RWPE2 (cell line): ENCODE results near the gene TRPC3.
A peak's percentile ranks its signal among the peaks of the same experiment; 100 is the strongest.

Experiments
- ATAC-seq: fragments of 200-7000 bp; cut with Tn5 transposase; 3 replicates; pipeline ENCODE4 v1.9.1; 2021; ENCODE audit warnings: low read depth
- DNase-seq: peaks from one replicate; pipeline ENCODE4 v3.0.0-alpha.2; 2020; ENCODE audit warnings: low spot score
- H3K27ac ChIP-seq: fragments of 450-650 bp; 2 replicates; pipeline ENCODE4 v1.5.1; 2017; ENCODE audit warnings: mild to moderate bottlenecking; ENCODE audit not compliant: poor library complexity, severe bottlenecking
- H3K27me3 ChIP-seq: fragments of 250-450 bp; sonication (Bioruptor Pico); 2 replicates; pipeline ENCODE4 v1.5.1; 2021; ENCODE audit warnings: mild to moderate bottlenecking, moderate library complexity; ENCODE audit not compliant: insufficient read depth, poor library complexity, severe bottlenecking
- H3K36me3 ChIP-seq: fragments of 250-450 bp; sonication (Bioruptor Pico); 2 replicates; pipeline ENCODE4 v1.5.1; 2020; ENCODE audit warnings: low read depth, mild to moderate bottlenecking, moderate library complexity
- H3K4me1 ChIP-seq: fragments of 250-450 bp; sonication (Bioruptor Pico); 2 replicates; pipeline ENCODE4 v1.5.1; 2021; ENCODE audit warnings: mild to moderate bottlenecking, moderate library complexity; ENCODE audit not compliant: insufficient read depth, poor library complexity, severe bottlenecking
- H3K4me3 ChIP-seq: fragments of 250-450 bp; sonication (Bioruptor Pico); 2 replicates; pipeline ENCODE4 v1.5.1; 2021; ENCODE audit warnings: mild to moderate bottlenecking, moderate library complexity; ENCODE audit not compliant: severe bottlenecking
- H3K9me3 ChIP-seq: fragments of 250-450 bp; sonication (Bioruptor Pico); 2 replicates; pipeline ENCODE4 v1.5.1; 2021; ENCODE audit warnings: mild to moderate bottlenecking, moderate library complexity; ENCODE audit not compliant: severe bottlenecking
- CTCF ChIP-seq: fragments of 450-650 bp; IDR thresholded peaks from one replicate; pipeline ENCODE4 v1.5.1; 2017; ENCODE audit warnings: mild to moderate bottlenecking, moderate library complexity; ENCODE audit not compliant: poor library complexity, severe bottlenecking

TRPC3 gene

DNA sequence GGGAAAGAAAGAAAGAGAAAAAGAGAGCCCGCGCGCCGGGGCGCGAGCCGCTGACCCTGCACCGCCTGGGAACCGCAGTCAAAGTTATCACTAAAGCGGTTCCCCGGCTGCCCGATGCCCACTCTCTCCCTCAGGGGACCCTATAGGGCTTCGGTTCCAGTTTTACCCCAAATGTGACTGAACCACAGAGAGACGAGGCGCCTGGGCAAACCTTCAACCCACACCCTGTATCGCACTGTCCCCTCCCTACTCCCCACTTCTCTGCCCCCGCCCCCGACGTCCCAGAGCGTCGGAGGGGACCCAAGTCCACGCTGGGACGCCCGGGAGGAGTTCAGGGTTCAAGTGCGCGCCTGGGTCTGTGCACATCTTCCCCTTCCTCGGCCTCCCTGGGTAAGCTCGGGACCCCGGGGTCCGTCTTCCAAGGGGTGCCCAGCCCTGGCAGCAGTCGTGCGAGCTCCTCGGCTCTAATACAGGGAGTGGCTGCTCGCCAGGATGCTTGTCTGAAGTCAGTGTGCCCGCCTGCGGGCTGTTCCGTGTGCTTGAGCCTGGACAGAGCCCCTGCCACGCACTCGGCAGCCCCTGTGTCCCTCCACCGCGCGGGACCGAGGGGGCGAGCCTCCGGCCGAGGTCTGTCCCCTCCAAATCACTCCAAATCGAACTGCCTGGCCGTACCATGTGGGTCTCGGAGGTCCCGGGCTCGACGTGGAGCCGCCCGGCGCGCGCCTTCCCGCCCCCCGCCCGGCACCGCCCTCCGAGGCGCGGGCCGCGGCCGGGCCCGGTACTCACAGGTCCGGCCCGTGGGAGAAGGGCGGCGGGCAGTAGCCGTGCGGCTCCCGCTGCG lies 960 bp downstream of the TRPC3 start:
- Histone ChIP-seq H3K27ac (no peak overlapping the region), H3K27me3 (peaks cover 63% of the 10 kb centered on the region), H3K36me3 (no peaks in the 10 kb centered on the region), H3K4me3 (peak overlapping the region; percentile 30), H3K4me1 (no peaks in the 10 kb centered on the region), H3K9me3 (no peaks in the 10 kb centered on the region)
- DNase-seq = peak; percentile 61
- ATAC-seq = peak; percentile 38
- TF ChIP-seq CTCF = no peak

- no peaks in the 10 kb centered on the region for H3K36me3 ChIP-seq
- TF ChIP-seq CTCF = peak; percentile 67
- peak overlapping the region; percentile 30 for H3K4me3 ChIP-seq
- no peak for DNase-seq
- no peaks in the 10 kb centered on the region for H3K9me3 ChIP-seq
- H3K4me1 ChIP-seq = no peaks in the 10 kb centered on the region
- H3K27me3 ChIP-seq = peaks cover 64% of the 10 kb centered on the region
- ATAC-seq = peak; percentile 67
- no peak overlapping the region for H3K27ac ChIP-seq
Measured at GRCh38 chr4:121950212-121950679, 1.6 kb downstream of the TRPC3 start.

DNA sequence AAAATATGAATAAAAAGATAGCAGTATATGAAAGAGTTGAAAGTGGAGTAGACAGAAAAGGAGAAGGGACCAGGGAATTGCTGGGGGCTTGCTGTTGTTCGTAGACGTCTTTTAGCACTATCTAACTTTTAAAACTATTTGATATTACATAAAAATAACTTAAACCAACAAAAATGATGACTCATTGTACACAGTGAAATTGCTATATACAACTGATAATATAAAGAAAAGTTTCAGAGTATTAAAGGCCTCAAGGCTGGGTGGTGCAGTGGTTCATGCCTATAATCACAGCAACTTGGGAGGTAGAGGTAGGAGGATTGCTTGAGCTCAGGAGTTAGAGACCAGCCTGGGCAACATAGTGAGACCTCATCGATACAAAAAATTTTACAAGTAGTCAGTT lies 5.2 kb downstream of the TRPC3 start:
- H3K9me3 ChIP-seq = no peaks in the 10 kb centered on the region
- no peak overlapping the region for H3K27ac ChIP-seq
- no peak overlapping the region for H3K4me3 ChIP-seq
- no peak for TF ChIP-seq CTCF
- peaks cover 53% of the 10 kb centered on the region for H3K27me3 ChIP-seq
- H3K4me1 ChIP-seq = no peaks in the 10 kb centered on the region
- DNase-seq = no peak
- ATAC-seq = no peak
- no peaks in the 10 kb centered on the region for H3K36me3 ChIP-seq

GRCh38 chr4:121943941-121944340 lies 7.9 kb downstream of the TRPC3 start:
- no peak for DNase-seq
- Histone ChIP-seq H3K4me1 (no peaks in the 10 kb centered on the region), H3K36me3 (no peaks in the 10 kb centered on the region), H3K9me3 (no peaks in the 10 kb centered on the region), H3K4me3 (no peak overlapping the region), H3K27ac (no peak overlapping the region), H3K27me3 (peaks cover 35% of the 10 kb centered on the region)
- TF ChIP-seq CTCF = peak; percentile 20
- no peak for ATAC-seq

DNA sequence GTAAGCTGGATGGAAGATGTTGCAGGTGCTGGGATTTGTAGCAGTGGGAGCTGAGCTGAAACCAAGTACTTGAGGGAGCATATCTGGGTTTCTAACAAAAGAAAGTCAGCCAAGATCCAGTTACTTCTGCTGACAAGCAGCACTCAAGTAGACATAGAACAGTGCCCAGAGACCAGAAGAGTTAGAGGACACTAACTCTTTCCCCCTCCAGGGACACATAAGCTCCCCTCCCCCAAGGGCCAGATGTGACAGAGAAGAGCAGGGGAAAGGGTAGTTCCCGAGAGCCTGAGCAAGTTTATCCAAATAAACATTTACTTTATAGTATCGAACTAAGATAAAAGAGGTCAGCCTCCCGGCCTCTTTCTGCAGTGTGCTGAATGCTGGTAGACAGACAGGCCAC lies 12.2 kb downstream of the TRPC3 start:
- Histone ChIP-seq H3K27ac (no peak overlapping the region), H3K9me3 (no peaks in the 10 kb centered on the region), H3K27me3 (peaks cover 14% of the 10 kb centered on the region), H3K36me3 (no peaks in the 10 kb centered on the region), H3K4me1 (no peaks in the 10 kb centered on the region), H3K4me3 (no peak overlapping the region)
- ATAC-seq (no peak), DNase-seq (no peak)
- TF ChIP-seq CTCF = no peak
